ENCODE results near the gene SYDE2.
"Not testable (repeated sequence)": the region's sequence is repeated elsewhere in the genome, so short reads cannot be mapped to it uniquely, and the experiment has no call there.

Gene SYDE2, protein sequence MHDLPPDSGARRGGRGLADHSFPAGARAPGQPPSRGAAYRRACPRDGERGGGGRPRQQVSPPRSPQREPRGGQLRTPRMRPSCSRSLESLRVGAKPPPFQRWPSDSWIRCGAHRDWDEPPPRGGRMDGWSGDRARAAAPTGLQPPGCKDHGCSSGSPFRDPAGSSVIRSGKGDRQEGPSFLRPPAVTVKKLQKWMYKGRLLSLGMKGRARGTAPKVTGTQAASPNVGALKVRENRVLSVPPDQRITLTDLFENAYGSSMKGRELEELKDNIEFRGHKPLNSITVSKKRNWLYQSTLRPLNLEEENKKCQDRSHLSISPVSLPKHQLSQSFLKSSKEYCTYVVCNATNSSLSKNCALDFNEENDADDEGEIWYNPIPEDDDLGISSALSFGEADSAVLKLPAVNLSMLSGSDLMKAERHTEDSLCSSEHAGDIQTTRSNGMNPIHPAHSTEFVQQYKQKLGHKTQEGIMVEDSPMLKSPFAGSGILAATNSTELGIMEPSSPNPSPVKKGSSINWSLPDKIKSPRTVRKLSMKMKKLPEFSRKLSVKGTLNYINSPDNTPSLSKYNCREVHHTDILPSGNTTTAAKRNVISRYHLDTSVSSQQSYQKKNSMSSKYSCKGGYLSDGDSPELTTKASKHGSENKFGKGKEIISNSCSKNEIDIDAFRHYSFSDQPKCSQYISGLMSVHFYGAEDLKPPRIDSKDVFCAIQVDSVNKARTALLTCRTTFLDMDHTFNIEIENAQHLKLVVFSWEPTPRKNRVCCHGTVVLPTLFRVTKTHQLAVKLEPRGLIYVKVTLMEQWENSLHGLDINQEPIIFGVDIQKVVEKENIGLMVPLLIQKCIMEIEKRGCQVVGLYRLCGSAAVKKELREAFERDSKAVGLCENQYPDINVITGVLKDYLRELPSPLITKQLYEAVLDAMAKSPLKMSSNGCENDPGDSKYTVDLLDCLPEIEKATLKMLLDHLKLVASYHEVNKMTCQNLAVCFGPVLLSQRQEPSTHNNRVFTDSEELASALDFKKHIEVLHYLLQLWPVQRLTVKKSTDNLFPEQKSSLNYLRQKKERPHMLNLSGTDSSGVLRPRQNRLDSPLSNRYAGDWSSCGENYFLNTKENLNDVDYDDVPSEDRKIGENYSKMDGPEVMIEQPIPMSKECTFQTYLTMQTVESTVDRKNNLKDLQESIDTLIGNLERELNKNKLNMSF

DNA sequence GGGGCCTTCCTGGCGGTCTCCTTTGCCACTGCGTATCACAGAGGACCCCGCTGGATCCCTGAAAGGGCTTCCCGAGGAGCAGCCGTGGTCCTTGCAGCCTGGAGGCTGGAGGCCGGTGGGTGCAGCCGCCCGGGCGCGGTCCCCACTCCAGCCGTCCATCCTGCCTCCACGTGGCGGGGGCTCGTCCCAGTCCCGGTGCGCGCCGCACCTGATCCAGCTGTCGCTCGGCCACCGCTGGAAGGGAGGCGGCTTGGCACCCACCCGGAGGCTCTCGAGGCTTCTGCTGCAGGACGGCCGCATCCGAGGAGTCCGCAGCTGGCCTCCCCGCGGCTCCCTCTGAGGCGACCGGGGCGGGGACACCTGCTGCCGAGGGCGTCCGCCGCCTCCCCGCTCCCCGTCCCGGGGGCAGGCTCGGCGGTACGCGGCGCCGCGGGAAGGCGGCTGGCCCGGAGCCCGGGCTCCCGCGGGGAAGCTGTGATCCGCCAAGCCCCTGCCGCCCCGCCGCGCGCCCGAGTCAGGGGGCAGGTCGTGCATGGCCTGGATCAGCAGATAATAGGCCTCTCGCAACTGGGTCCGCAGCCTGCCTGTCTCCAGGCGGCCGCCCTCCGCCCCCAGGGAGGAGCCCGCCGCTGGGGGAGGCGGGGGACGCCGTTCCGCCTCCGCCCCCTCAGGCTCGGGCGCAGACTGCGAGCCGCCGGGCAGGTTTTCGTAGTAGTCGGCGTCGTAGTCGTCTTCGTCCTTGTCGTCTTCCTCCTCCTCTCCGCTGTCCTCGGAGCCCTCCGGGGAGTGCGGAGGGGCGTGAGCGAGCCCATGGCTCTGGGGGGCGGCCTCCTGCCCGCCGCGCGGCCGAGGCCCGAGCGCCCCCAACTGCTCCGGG lies at the start of gene SYDE2:
Gene SYDE2 (minus strand): TSS at position 554 of the 877 bp plus-strand sequence. CDS start 20 bp downstream, at position 534.
- peak; percentile 66 to 77 for DNase-seq

DNA sequence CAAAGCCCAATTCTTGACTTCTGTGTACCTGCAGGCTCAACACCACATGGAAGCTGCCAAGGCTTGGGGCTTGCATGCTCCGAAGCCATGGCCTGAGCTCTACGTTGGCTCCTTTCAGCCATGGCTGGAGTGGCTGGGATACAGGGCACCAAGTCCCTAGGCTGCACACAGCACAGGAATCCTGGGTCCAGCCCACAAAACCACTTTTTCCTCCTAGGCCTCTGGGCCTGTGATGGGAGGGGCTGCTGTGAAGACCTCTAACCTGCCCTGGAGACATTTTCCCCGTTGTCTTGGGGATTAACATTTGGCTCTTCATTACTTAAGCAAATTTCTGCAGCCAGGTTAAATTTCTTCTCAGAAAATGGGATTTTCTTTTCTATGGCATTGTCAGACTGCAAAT lies 48.2 kb upstream of the SYDE2 start:
- DNase-seq, result not testable (repeated sequence)

DNA sequence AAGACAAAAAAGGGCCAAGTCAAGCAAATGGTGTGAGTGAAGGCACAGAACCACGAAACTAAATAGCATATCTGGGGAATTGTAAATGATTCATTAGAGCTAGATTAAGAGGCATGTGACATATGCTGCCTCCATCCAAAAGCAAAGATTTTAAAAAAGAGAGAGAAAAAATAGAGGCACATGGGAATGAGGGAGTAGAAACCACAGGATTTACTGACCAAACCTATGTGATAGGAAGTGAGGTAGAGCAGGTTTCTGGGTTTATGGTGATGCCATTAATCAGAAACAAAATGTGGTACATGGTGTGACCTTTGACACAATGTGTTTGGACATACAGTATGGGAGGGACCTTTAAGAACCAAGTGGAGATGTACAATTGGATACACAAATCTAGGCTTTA lies 45.1 kb upstream of the SYDE2 start:
- DNase-seq, result no peak

DNA sequence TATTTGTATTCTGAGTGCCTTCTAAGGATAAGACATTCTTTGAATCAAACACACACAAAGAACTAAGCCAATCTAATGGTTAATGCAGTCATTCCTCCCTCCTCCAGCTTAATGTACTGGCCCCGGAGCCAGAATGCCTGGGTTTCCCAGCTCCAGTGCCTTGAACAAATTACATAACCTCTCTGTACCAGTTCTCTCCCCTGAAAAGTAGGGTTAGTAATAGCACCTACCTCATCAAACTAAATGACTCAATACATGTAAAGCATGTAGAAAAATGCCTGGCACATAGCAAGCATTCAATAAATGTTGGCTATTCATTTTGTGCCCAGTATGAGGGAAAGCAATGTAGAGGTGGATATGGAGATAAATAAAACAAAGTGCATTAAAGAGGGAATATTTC lies 44.6 kb upstream of the SYDE2 start:
- DNase-seq, result no peak

DNA sequence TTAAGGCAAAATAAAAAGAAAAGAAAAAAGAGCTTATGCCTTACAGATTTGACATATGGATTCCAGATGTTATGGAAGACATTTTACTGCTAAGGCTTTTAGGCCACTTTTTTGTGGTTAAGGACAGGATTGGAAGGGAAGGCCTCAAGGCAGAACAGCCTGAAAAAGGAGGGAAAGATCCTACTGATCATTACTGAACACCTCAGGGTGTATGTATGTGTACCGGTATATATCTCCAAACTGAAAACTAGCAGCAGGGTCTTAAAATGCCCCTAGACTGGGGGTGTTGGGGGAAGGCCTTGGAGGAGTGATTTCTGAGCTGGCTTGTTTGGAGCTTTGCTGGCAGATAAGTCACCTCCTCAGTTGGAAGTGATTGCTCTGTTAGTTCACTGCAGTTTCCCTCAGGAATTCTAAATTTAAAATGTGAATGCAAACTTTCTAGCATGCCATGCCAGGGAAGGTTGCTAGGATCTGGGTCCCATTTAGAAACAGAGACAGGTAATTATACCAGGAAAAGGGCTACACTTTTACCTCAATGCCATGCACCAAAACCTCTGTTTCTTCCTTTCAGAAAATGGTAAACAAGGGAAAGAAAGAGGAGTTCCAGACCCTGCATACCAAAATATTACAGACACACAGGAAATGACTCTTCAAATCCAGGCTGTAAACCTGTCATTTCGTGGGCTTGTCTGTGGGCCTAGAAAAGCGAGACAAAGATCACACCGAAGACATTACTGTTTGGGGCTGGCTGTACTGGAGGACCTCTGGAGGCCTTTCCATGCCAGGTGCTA lies 43.6 kb upstream of the SYDE2 start:
- no peak for DNase-seq

DNA sequence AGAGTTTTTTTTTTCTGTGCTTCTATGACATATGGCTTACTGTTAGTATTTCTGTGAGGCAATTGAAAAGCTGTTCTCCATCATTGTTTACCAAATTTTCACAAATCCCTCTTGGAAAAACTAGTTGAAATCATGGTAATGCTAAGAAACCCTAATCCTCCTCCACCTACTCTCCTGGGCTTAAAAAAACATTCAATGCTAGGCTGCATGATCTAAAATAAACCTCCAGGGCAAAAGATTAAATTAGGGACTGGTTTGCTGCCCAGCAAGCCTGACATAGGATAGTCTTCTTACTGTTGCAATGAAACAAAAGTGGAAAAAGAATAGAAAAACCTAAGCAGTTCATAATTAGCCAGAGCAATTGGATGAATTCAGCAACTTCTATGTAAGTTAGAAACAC lies 42.6 kb upstream of the SYDE2 start:
- no peak for DNase-seq

DNA sequence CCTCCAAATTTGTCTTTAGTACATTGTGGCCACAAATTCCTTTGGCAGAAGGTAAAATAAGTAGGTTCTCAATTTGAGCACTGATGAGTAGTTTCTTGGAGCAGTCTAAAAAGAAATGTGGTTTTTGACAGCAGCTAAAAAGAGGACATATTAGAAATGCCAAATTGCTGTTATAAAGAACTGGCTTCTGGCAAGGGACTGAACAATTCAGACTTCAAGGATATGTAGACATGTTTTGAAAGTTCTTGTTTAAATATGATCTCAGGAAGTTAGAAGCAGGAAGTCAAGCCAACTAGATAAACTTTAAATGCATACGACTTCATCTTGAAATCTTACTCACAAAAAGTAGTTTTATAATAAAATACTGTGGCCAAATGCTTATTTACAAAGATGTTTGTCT lies 39.8 kb upstream of the SYDE2 start:
- DNase-seq, result no peak

DNA sequence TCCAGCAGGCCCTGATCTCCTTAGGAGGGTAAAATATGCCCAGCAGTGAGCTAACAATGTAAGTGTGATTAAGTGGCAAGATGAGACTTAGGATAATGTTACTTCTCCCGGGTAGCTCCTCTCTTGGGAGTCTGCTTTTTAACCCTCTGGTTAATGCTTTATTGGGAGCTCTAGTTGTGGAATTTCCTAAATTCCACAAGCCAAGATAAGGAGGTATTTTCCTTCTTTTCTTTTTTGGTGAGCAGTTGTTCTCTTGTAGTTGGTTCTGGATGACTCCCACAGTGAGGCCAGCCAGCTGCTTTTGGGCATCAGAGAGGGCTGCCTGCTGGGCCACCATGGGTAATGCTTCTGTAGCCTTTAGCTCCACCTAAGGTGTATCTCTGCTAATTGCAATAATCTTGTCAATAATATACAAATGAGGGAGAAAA lies 39.4 kb upstream of the SYDE2 start:
- no peak for DNase-seq

DNA sequence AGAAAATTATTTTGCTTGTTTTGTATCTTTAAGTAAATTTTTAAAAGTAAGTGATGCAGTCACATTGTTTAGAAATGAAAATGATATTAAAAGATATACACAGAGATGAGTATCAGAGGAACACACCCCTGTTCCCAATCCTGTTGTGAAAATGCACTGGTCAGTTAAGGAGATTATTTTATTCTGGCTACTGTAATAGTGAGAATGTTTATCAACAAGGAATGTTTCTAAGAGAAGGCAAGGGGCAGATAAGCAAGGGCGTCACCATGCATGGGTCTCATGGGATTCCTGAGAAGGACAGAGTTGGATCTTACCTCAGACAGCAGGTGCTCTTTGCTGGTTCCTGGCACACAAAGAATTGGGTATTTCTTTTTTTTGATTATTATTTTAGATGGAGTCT lies 36.8 kb upstream of the SYDE2 start:
- no peak for DNase-seq

DNA sequence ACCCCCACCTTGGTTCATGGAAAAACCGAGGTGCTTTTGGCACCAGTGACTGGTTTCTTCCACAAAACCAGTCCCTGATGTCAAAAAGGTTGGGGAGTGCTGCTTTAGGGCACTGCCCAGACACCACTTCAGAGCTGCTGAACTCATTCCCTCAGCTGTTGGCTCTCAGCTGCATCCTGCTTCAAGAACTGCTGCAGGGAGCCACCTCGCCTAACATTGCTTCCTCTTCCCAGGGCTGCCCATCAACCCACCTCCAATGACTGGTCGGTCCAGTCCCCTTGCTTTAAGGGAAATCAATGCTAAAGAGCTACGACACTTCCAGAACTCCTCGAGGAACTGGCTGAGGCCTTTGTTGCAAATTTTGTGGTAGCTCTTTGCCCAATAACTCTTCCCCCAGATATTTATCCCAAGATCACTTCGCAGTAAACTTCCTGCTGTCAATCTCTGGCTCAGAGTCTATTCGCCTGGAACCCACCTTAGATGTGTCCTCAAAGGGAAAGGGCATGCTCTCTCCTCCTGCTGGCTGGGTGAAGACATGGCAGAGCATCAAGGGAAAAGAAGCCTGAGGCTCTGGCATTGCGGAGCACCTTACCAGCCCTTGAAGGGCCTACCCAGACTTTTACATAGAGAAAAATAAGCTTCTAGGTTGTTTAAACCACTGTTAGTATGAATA lies 29.6 kb upstream of the SYDE2 start:
- DNase-seq, result no peak

DNA sequence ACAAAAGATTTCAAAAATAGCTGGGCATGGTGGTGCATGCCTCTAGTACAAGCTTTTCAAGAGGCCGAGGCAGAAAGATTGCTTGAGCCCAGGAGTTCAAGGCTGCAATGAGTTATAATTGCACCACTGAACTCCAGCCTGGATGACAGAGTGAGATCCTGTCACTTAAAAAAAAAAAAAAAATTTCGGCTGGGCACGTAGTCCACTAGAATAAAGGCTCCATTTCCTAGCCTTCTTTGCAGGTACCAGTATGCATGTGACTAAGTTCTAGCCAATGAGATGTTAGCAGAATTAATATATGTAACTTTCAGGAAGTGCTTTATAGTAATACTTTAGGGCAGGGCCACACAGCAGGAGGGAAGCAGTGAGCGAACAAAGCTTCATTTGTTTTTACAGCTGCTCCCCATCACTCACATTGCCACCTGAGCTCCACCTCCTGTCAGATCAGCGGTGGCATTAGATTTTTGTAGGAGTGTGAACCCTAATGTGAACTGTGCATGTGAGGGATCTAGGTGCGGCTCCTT lies 28.8 kb upstream of the SYDE2 start:
- no peak for DNase-seq

DNA sequence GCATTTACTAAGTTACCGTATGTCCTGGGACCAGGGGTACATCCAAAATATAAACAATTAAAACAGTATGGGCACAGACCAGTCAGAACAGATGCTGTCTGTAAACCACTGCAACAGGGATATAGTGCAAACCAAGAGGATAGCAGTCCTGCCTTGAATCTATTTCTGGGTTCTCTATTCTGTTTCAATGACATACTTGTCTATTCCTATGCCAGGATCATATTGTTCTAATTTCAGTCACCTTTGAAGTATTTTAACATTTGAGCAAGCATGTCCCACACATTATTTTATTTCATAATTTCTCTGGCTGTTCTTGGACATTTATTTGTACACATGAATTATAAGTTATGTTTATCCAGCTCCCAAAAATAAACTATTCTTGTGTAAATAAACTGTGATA lies 28.2 kb upstream of the SYDE2 start:
- DNase-seq, result no peak

DNA sequence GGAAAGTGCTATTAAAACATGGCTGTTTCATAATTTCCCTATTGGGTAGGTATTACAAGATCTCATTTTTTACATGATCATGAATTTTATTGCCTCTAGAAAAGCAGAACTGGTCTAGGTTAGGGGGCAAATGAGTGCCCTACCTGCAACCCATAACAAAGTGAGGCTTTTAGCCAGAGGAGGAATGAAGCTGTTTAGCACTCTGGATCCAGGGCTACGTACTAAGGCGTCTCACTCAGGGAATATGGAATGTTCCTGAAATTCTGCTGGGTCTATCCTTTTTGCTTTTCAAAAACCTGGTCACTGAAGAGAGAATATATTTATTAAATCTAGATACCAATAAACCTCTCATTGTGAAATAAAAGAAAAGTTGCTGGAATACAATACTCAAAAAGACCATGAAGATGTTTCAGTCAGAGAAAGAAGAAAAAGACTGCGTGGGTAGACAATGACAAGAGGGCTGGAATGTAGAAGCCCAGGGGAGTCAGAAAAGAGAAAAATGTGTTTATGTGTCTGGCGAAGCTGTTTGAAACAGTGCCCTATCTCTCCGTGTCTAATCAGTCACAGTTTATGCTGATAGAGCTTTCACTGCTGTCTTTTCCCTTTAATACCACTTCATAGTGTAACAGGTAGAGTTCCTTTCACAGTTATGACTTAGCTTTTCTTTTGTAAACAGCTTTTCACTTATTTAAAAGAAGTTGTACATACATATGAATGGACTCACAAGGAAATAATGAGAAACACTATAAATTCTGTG lies 25.0 kb upstream of the SYDE2 start:
- DNase-seq, result no peak

DNA sequence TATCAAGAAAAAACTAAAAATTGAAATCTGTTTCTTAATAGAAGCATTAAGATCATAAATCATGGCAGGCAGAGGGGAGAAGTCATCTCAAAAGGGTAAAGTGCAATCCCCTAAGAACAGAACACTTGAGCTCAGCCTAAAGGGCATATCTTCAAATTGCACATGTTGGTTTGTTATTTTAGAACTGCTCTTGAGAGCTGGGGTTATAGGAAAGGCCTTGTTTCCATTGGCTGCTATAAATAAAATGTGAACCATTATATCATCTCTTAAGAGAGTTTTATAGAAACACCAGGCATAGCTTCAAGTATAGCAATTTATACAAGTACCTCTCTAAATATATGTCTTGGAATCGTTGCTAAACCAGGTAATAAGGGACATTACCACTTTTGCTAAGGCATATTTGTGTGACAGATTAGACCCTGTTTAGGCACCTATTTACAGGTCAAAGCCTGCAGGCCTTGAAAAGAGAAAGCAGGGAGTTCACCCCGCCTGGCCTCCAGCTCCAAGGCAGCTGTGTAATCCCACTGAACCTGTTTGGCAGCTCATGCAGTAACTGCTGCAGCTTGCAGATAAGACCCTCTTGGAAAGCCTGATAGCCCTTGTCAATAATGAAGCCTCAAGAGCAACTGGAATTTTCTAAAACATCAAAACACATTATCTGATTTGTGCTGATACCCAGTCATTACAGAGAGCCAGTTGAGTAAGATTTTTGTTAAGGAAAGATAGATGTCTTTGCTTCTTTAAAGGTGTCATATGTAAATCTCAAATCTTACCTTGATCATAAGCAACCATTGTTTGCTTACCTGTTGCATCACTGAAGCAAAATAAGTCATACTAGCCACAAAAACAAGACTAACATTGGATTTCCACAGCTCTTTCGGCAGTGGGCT lies 24.2 kb upstream of the SYDE2 start:
- DNase-seq, result no peak

DNA sequence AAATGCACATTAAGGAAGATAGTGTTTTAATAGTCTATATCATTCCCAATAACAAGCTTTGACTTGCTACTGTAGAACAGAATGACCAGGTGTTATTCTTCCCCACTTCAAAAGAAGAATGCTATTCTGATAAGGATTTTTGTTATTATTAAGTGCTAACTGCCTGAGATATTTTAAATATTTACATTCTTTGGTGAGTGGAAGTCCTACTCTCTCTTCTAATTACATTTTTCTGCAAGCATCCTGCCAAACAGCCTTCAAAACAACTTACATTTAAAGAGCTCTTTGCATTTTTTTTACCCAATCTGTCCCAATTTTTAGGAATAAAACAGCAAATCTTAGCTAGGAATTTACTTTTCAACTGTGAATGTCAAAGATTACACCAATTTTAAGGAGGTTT lies 23.5 kb upstream of the SYDE2 start:
- DNase-seq, result no peak

DNA sequence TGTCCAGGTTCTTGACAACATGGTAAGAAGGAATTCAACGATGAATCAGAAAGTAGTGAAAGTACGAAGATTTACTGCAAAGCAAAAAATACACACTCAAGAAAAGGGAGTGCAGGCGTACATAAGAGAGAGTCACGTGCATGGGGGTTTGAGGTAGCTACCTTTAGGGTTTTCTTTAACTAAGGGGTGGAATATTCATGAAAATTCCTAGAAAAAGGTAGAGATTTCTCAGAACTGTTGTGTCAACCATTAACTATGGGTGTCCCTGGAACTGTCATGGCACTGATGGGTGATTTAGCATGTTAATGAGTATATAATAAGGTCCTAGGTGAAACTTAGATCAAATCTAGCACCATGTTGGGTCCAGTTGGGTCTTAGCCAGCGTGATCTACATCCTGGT lies 22.5 kb upstream of the SYDE2 start:
- no peak for DNase-seq

DNA sequence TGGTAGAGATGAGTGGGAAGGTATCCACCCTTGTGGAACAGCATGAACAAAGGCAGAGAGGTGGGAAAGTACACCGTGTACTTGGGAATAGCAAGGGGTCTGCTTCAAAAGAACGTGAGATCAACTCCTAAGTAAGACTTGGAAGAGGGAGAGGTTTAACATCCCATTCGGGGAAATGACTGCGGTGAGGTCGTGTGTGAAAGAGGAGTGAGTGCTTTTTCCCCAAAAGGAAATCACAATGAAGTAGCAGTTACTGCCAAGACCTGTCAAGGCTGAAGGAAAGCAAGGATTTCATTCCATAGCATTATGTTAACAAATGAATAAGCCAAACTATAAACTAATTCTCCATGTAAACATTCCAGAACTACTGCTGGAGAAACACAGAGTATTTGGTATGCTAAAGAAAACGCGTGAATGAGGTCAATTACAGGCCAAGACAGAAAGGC lies 20.0 kb upstream of the SYDE2 start:
- DNase-seq, result no peak

DNA sequence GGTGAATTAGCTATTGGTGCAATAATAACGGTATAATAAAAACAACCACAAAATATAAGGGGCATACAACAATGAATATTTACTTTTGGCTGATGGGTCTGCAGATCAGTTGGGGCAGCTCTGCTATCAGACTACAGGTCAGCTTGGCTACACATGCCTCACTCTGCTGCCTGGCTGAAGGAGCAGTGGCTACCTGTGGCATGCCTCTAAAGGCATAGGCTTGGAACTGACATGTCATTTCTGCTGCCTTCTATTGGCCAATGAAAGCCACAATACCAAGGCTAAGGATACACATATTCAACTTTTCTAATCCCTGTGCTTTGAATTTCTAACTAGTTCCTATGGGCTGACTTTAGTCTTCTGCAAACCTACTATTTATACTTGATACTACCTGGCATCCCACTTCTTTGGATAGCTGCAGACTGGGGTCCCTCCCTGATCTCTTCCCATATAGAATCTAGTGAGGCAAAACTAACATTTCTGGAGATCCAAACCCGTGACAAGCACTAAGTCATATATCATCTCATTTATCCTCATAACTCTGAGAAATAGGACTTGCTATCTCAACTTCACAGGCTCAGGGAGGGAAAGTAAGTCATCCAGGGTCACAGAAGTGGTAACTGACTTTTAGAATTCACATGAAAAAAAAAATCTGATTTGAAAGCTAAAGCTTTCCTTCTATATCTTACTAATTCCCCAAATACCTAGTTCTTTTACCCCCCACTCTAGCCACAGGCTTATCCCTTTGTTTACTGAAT lies 19.2 kb upstream of the SYDE2 start:
- no peak for DNase-seq

Measured in stimulated activated CD4-positive, alpha-beta T cell treated with anti-CD3 and anti-CD28 coated beads, Interleukin-4, amount 100 ng/mL, for 4 hours (primary cell).